GM21515 (cell line): ENCODE measurements around the gene EIF2A.
"Not testable (repeated sequence)": the region's sequence is repeated elsewhere in the genome, so short reads cannot be mapped to it uniquely, and the experiment has no call there.

Experiments used
- ATAC-seq: cut with Tn5 transposase; IDR thresholded peaks from one replicate; pipeline ENCODE4 v1.9.1; 2021; ENCODE audit not compliant: unreplicated experiment

EIF2A gene

GRCh38 chr3:150600647-150601530, 54.3 kb downstream of the EIF2A start:
- ATAC-seq, result not testable (repeated sequence)

- ATAC-seq, result peak; percentile 13
Observed at GRCh38 chr3:150602426-150603152, 56.0 kb downstream of the EIF2A start.

- ATAC-seq, result peak; percentile 54
Observed at GRCh38 chr3:150603153-150603979, 56.8 kb downstream of the EIF2A start, which contains the start of gene SELENOT. Gene SELENOT (plus strand): TSS chr3:150603321. CDS start chr3:150603363, 42 bp downstream.

GRCh38 chr3:150603980-150604319, 57.4 kb downstream of the EIF2A start:
- no peak for ATAC-seq

GRCh38 chr3:150605998-150606641, 59.5 kb downstream of the EIF2A start:
- no peak for ATAC-seq

GRCh38 chr3:150607267-150608065, 60.9 kb downstream of the EIF2A start:
- ATAC-seq, result no peak

- ATAC-seq, result no peak
Observed at GRCh38 chr3:150609988-150610387, 63.4 kb downstream of the EIF2A start.

GRCh38 chr3:150610785-150611184, 64.2 kb downstream of the EIF2A start:
- ATAC-seq, result no peak

- no peak for ATAC-seq
Observed at GRCh38 chr3:150611666-150612065, 65.1 kb downstream of the EIF2A start.

- no peak for ATAC-seq
Observed at GRCh38 chr3:150612494-150612893, 65.9 kb downstream of the EIF2A start.

- no peak for ATAC-seq
Observed at GRCh38 chr3:150613034-150613433, 66.4 kb downstream of the EIF2A start.

GRCh38 chr3:150613709-150614480, 67.3 kb downstream of the EIF2A start:
- ATAC-seq, result no peak

GRCh38 chr3:150620002-150620689, 73.6 kb downstream of the EIF2A start:
- ATAC-seq, result no peak

GRCh38 chr3:150622955-150623354, 76.4 kb downstream of the EIF2A start:
- ATAC-seq, result not testable (repeated sequence)

GRCh38 chr3:150623945-150624344, 77.4 kb downstream of the EIF2A start:
- no peak for ATAC-seq

GRCh38 chr3:150626148-150626930, 79.8 kb downstream of the EIF2A start:
- ATAC-seq, result no peak

- ATAC-seq, result no peak
Observed at GRCh38 chr3:150627557-150627956, 81.0 kb downstream of the EIF2A start.
